Epidermal melanocyte (primary cell): ENCODE measurements around the gene CCDC146.
"Not testable (repeated sequence)": the region's sequence is repeated elsewhere in the genome, so short reads cannot be mapped to it uniquely, and the experiment has no call there.

Experiments used
- DNase-seq: peaks from one replicate; pipeline ENCODE4 v3.0.0; 2011; ENCODE audit warnings: low spot score; ENCODE audit not compliant: insufficient read length

The CCDC146 gene

DNA sequence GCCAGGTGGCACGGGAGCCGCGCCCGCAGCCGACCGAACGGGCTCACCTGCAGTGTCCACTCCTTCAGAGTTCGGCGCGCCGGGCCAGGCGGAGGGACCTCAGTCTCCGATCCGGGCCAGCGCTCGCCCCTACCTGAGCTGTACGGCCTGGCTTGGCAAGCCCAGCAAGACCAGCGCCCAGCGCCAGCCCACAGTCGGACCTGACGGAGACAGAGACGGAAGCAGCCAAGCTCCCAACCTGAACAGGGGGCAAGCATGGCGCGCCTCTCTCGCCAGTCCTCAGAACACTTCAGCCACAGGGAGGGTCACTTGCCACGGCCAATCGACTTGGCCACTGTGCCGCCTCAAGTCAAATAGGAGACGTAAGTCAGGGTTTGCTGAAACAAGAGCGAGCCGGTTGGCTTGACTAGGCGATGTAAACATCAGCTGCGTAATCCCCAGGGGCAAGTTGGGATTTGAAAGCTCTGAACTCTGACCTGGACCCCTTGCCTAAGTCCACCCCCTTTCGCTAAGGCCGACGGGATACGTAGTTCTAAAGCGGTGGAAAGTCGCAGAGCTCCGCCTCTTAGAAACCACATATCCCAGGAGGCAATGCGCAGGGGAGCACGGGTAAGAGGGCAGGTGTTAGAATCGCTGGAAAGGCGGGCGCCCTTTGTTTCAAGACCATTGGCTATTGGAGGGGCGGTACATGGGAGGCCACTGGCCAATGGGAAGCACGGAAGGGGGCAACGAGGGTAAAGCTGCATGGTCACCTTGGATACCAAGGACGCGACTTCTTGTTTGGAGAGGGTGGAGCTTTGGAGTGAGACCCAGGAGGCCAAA is at the start of gene CCDC146:
CCDC146 (plus strand) TSS at position 756 of the 822 bp plus-strand sequence. CDS start 45,054 bp downstream, outside the sequence.
- DNase-seq = peak; percentile 58

DNA sequence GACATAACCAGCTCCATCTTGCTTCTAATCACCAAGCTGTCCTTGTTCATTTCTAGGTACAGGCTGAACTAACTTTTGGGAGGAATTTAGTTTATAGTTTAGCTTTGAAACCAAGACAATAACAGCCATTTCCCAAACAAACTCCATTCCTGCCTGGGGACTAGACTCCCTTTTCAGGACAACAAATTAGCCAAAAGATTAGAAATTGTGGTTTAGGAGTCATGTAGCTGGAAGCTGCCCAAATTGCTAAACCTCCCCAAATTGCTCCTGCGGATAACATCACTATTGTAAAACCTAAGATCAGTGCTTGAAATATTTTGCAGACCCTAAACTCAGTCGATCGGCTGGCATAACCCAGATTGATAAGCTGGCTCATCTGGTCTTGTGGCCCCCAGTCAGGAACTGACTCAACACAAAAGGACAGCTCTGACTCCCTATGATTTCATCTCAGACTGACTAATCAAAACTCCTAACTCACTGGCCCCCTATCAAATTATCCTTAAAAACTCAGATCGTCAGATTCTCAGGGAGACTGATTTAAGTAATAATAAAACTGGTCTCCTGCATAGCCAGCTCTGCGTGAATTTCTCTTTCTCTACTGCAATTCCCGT is 47.5 kb upstream of the CCDC146 start:
- DNase-seq = not testable (repeated sequence)

GRCh38 chr7:77077060-77077459 is 45.4 kb upstream of the CCDC146 start:
- DNase-seq = not testable (repeated sequence)

DNA sequence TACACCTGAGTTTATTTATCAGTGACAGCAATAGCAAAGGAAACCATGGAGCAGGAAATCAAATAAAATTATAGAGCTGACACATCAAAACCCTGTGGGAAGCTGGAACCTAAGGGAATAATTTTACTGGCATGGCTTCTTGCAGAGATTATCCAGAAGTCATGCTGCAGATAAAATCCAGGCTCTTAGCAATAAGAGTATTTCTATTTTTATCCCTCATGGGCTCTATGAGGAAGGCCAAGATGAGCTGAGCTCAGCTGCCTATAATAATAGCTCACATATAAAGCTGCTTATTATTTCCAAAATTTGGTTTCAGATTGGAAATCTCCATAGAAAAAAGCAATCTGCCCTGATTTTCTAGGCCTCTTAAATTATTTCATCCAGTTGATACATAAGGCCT is 43.3 kb upstream of the CCDC146 start:
- not testable (repeated sequence) for DNase-seq

- DNase-seq = not testable (repeated sequence)
Observed at GRCh38 chr7:77079624-77080023, 42.8 kb upstream of the CCDC146 start.

GRCh38 chr7:77080236-77080635 is 42.2 kb upstream of the CCDC146 start:
- DNase-seq = not testable (repeated sequence)

GRCh38 chr7:77082192-77082591 is 40.2 kb upstream of the CCDC146 start:
- DNase-seq = not testable (repeated sequence)

- DNase-seq = not testable (repeated sequence)
Observed at GRCh38 chr7:77092301-77092700, 30.1 kb upstream of the CCDC146 start.

GRCh38 chr7:77100501-77100900 is 21.9 kb upstream of the CCDC146 start:
- not testable (repeated sequence) for DNase-seq

GRCh38 chr7:77101187-77101586 is 21.2 kb upstream of the CCDC146 start:
- DNase-seq = not testable (repeated sequence)

- DNase-seq = not testable (repeated sequence)
Observed at GRCh38 chr7:77102671-77103070, 19.7 kb upstream of the CCDC146 start.

- not testable (repeated sequence) for DNase-seq
Observed at GRCh38 chr7:77105904-77106303, 16.5 kb upstream of the CCDC146 start.

DNA sequence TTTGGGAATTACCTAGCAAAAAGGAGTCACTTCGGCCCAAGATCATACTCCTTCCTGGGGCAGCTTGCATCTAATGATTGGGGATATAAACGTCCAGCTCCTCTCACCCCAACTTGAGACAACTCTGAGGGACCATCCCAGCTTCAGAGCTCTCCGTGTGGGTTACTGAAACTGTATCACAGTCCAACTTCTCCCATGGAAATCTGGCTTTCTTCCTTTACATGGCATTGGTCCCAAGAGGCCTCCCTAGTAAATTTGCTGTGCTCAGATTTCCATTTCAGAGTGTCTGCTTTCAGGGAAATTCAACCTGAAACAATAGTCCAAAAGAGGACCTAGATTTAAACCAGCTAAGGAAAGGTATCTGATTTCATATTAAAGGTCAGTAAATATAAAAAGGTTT is 14.8 kb upstream of the CCDC146 start:
- not testable (repeated sequence) for DNase-seq

DNA sequence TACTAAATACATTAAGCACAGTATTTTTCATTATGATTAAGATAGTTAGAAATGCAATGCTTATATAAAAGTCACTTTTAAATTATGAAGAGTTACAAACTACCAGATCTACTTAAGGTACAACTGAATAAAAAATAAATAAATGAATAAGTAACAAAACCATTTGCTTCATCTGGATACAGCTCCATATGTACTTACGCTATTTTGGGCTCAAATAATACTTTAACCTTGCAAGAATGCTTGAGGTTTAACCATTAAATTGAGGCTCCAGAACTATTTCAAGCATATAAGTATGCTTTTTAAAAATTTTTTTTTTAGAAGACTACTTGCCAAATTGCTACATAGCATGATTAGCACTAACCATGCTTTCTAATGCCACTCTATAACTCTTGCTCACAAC is 14.1 kb upstream of the CCDC146 start:
- not testable (repeated sequence) for DNase-seq

DNA sequence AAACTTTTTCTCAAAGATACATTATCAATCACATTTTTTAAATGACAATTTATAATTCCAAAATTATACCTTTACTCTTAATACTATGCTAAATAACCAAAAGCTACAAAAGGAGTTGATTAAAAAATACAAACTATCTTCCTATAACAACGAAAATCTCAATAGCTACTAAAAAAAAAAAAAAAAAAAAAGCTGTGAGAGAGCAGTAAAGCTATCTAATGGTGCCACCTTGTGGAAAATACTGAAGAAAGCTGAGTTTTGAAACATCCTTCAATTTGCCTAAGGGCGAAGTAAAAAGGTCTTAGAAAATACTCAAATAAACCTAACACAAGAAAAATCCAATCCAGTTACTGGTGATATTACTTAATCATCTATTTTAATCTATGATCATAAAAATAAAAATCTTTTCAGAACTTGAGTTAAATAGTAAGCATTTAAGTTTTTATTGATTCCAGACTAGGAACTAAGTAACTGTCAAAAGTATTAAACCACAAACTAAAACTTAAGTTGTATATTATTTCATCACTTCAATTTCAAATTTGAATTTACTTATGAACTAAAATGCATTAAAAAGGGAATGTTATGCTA is 9.6 kb upstream of the CCDC146 start:
- DNase-seq = not testable (repeated sequence)

- DNase-seq = not testable (repeated sequence)
Observed at GRCh38 chr7:77125486-77125885, 3.1 kb downstream of the CCDC146 start.

- not testable (repeated sequence) for DNase-seq
Observed at GRCh38 chr7:77127009-77127408, 4.6 kb downstream of the CCDC146 start.

DNA sequence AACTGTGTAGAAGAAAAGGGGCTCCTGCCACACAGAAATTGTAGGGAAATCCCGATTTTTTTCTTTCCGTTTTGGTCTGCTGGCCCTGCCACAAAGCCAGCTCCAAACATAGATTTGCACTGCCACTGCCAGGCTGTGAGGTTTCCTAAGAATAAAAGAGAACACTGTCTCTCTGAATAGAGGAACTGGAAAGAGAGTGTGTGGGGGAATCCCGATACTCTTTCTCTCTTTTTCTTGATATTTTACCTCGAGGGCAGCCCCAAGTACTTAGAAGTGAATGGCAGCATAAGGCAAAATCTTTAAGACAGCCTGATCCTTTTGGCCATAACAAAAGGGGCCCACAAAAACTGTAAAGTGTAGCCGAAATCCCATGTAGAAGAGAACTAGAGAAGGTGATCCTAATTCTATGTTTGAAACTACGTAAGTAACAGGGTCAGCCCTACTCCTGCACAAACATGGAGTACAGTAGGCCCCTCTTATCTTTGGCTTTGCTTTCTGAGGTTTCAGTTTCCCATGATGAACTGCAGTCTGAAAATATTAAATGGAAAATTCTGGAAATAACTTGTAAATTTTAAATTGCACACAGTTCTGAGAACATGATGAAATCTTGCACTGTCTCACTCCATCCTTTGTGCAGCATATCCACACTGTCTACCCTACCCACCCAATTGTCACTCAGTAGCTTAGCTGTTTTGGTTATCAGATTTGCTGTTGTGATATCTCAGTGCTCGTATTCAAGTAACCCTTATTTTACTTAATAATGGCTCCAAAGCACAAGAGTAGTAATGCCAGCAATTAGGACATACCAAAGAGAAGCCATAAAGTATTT is 6.4 kb downstream of the CCDC146 start:
- DNase-seq = not testable (repeated sequence)

DNA sequence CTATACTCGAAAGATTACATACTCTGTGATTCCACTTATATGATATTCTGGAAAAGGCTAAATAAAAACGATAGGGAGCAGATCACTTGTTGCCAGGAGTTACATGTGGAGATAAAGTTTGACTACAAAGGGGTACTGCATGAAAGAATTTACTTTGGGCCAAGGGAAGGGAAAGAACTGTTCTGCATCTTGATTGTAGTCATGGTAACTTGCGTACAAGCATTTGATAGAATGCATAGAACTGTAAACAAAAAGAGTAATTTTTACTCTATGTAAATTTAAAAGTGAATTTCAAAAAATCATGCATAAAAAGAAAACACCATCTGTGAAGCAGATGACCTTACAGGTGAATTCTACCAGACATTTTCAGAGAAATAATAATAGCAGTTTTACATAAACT is 9.4 kb downstream of the CCDC146 start:
- not testable (repeated sequence) for DNase-seq

GRCh38 chr7:77138668-77139067 is 16.3 kb downstream of the CCDC146 start:
- DNase-seq = not testable (repeated sequence)

DNA sequence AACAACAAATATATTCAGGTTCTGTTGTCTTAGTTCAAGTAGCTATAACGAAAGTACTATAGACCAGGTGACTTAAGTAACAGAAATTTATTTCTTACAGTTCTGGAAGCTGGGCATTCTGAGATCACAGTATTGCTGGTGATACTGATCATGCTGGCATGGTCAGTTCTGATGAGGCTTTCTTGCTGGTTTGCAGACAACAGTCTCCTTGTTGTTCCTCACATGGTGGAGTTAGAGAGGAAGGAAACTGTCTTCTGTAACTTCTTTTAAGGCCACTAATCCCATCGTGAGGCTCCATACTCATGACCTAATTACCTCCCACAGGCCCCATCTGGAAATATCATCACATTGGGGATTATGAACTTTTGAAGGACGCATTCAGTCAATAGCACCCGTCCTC is 17.9 kb downstream of the CCDC146 start:
- not testable (repeated sequence) for DNase-seq
